Embryonic facial prominence (tissue), 1 donor: ENCODE measurements around the gene WARS2.
A peak's percentile ranks its signal among the peaks of the same experiment; 100 is the strongest.
"Not testable (repeated sequence)": the region's sequence is repeated elsewhere in the genome, so short reads cannot be mapped to it uniquely, and the experiment has no call there.

Source experiments
- DNase-seq: peaks from one replicate; pipeline ENCODE4 v3.0.0-alpha.2; 2016; ENCODE audit errors: extremely low spot score

WARS2 gene

GRCh38 chr1:119140177-119141019, at the start of gene WARS2:
Gene WARS2, minus strand, starts transcription at chr1:119140653. Its CDS starts 9 bp downstream, at chr1:119140644.
- DNase-seq: peak; percentile 97

- DNase-seq: no peak
Measured at GRCh38 chr1:119188926-119189325, 48.5 kb upstream of the WARS2 start.

GRCh38 chr1:119187416-119187815, 47.0 kb upstream of the WARS2 start:
- DNase-seq: no peak

- DNase-seq: no peak
Measured at GRCh38 chr1:119186471-119186870, 46.0 kb upstream of the WARS2 start.

- no peak for DNase-seq
Measured at GRCh38 chr1:119184972-119185371, 44.5 kb upstream of the WARS2 start.

GRCh38 chr1:119181218-119181617, 40.8 kb upstream of the WARS2 start:
- DNase-seq: no peak

- DNase-seq: no peak
Measured at GRCh38 chr1:119179051-119179450, 38.6 kb upstream of the WARS2 start.

GRCh38 chr1:119172927-119173326, 32.5 kb upstream of the WARS2 start:
- DNase-seq: not testable (repeated sequence)

- not testable (repeated sequence) for DNase-seq
Measured at GRCh38 chr1:119171381-119172010, 31.0 kb upstream of the WARS2 start.

- no peak for DNase-seq
Measured at GRCh38 chr1:119163396-119163795, 22.9 kb upstream of the WARS2 start.

- peak; percentile 51 for DNase-seq
Measured at GRCh38 chr1:119160866-119161265, 20.4 kb upstream of the WARS2 start.

- no peak for DNase-seq
Measured at GRCh38 chr1:119160409-119160808, 20.0 kb upstream of the WARS2 start.

GRCh38 chr1:119159966-119160365, 19.5 kb upstream of the WARS2 start:
- DNase-seq: no peak

GRCh38 chr1:119159111-119159510, 18.7 kb upstream of the WARS2 start:
- no peak for DNase-seq

- not testable (repeated sequence) for DNase-seq
Measured at GRCh38 chr1:119156761-119157160, 16.3 kb upstream of the WARS2 start.

GRCh38 chr1:119155069-119155468, 14.6 kb upstream of the WARS2 start:
- DNase-seq: not testable (repeated sequence)

- DNase-seq: no peak
Measured at GRCh38 chr1:119150150-119150549, 9.7 kb upstream of the WARS2 start.

GRCh38 chr1:119147661-119148090, 7.2 kb upstream of the WARS2 start:
- no peak for DNase-seq

- DNase-seq: no peak
Measured at GRCh38 chr1:119146466-119146865, 6.0 kb upstream of the WARS2 start.

GRCh38 chr1:119144813-119145212, 4.4 kb upstream of the WARS2 start:
- DNase-seq: no peak

GRCh38 chr1:119143706-119144105, 3.3 kb upstream of the WARS2 start:
- no peak for DNase-seq

- no peak for DNase-seq
Measured at GRCh38 chr1:119141660-119142059, 1.2 kb upstream of the WARS2 start.

- no peak for DNase-seq
Measured at GRCh38 chr1:119141020-119141424, 569 bp upstream of the WARS2 start.
